Parathyroid adenoma (tissue), 2 donors: ENCODE results near the gene PSMB7.
A peak's percentile ranks its signal among the peaks of the same experiment; 100 is the strongest.

Experiments
- H2AFZ ChIP-seq: fragments of 300-600 bp; sonication (generic); one replicate; pipeline ENCODE4 v1.7.0; 2017; ENCODE audit warnings: antibody characterized with exemption, mild to moderate bottlenecking
- H3K27ac ChIP-seq: fragments of 300-600 bp; sonication (generic); one replicate; pipeline ENCODE4 v1.7.0; 2017
- H3K27me3 ChIP-seq: fragments of 300-600 bp; sonication (generic); one replicate; pipeline ENCODE4 v1.7.0; 2017; ENCODE audit warnings: low read length; ENCODE audit not compliant: control insufficient read depth, insufficient read depth
- H3K36me3 ChIP-seq: fragments of 300-600 bp; sonication (generic); one replicate; pipeline ENCODE4 v1.7.0; 2017; ENCODE audit warnings: low read length; ENCODE audit not compliant: control insufficient read depth, insufficient read depth
- H3K4me1 ChIP-seq: fragments of 300-600 bp; sonication (generic); one replicate; pipeline ENCODE4 v1.7.0; 2017; ENCODE audit warnings: control low read depth
- H3K4me2 ChIP-seq: fragments of 300-600 bp; sonication (generic); one replicate; pipeline ENCODE4 v1.7.0; 2017; ENCODE audit warnings: low read length
- H3K4me3 ChIP-seq: fragments of 300-600 bp; sonication (generic); one replicate; pipeline ENCODE4 v1.7.0; 2017; ENCODE audit warnings: low read depth, low read length
- H3K79me2 ChIP-seq: fragments of 300-600 bp; sonication (generic); one replicate; pipeline ENCODE4 v1.7.0; 2017; ENCODE audit warnings: control low read depth
- H3K9ac ChIP-seq: fragments of 300-600 bp; sonication (generic); one replicate; pipeline ENCODE4 v1.7.0; 2017; ENCODE audit warnings: mild to moderate bottlenecking
- H3K9me3 ChIP-seq: fragments of 300-600 bp; sonication (generic); one replicate; pipeline ENCODE4 v1.7.0; 2017; ENCODE audit warnings: low read length; ENCODE audit not compliant: control insufficient read depth
- CTCF ChIP-seq: fragments of 300-600 bp; sonication (generic); IDR thresholded peaks from one replicate; pipeline ENCODE4 v1.7.0; 2017; ENCODE audit warnings: antibody characterized with exemption, mild to moderate bottlenecking
- donor health status: primary hyperparathyroidism.

PSMB7 gene

GRCh38 chr9:124419832-124420489, 4.7 kb upstream of the PSMB7 start:
- no peak overlapping the region for H3K4me3 ChIP-seq
- peaks cover 2% of the 10 kb centered on the region for H3K4me1 ChIP-seq
- H3K4me2 ChIP-seq, result no peak overlapping the region
- H3K79me2 ChIP-seq, result no peaks in the 10 kb centered on the region
- no peaks in the 10 kb centered on the region for H3K36me3 ChIP-seq
- no peak overlapping the region for H3K9ac ChIP-seq
- peak overlapping the region; percentile 56 for H2AFZ ChIP-seq
- no peak overlapping the region for H3K27ac ChIP-seq
- no peaks in the 10 kb centered on the region for H3K27me3 ChIP-seq
- no peak for TF ChIP-seq CTCF
- no peaks in the 10 kb centered on the region for H3K9me3 ChIP-seq

GRCh38 chr9:124415852-124416484, 726 bp upstream of the PSMB7 start:
- Histone ChIP-seq H3K9me3 (no peaks in the 10 kb centered on the region), H3K4me3 (peak overlapping the region; percentile 97), H3K4me1 (peaks cover 4% of the 10 kb centered on the region), H3K27me3 (no peaks in the 10 kb centered on the region), H3K4me2 (peak overlapping the region; percentile 86), H3K79me2 (peaks cover 2% of the 10 kb centered on the region), H2AFZ (no peak overlapping the region), H3K36me3 (no peaks in the 10 kb centered on the region), H3K27ac (no peak overlapping the region), H3K9ac (no peak overlapping the region)
- no peak for TF ChIP-seq CTCF

DNA sequence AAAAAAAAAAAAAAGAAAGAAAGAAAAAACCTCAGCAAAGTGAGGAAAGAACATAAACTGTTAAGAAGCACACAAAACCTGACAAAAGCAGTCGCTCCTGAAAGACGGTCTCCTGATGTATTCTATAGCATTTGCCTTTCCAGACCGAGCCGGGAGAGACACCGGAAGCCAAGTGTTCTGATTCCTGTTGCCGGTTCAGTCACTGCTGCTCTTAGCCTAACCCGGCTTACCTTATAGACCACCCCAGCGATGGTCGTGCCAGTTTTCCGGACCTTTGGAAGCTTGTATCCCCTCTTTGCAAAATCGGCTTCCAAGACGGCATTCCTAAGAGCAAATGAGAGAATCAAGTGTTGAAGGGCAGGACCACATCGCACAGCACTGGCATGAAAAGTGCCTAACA, 630 bp downstream of the PSMB7 start:
- Histone ChIP-seq H3K79me2 (peaks cover 5% of the 10 kb centered on the region), H2AFZ (no peak overlapping the region), H3K4me2 (peak overlapping the region; percentile 86), H3K9ac (peak overlapping the region; percentile 92), H3K9me3 (no peaks in the 10 kb centered on the region), H3K36me3 (no peaks in the 10 kb centered on the region), H3K27ac (no peak overlapping the region), H3K4me1 (peaks cover 4% of the 10 kb centered on the region), H3K4me3 (peak overlapping the region; percentile 97), H3K27me3 (no peaks in the 10 kb centered on the region)
- TF ChIP-seq CTCF, result no peak

DNA sequence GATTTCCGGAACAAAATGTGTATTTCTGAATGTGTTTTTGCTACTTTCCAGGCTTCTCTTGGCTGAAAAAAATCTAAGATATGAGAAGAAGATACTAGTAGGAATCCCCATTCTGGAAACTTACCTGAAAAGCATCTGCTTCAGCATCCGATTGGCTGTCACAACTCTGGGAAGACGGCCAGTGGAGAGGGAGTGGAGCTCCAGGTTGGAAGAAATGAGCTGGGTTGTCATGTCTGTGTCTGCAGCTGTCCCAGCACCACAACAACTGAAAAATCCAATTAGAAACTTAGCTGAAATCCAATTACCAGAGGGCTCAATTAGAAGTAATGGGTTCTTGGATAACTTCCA, 3.0 kb downstream of the PSMB7 start:
- TF ChIP-seq CTCF, result no peak
- H2AFZ ChIP-seq, result no peak overlapping the region
- no peaks in the 10 kb centered on the region for H3K9me3 ChIP-seq
- no peak overlapping the region for H3K4me2 ChIP-seq
- H3K36me3 ChIP-seq, result no peaks in the 10 kb centered on the region
- peaks cover 5% of the 10 kb centered on the region for H3K79me2 ChIP-seq
- peaks cover 4% of the 10 kb centered on the region for H3K4me1 ChIP-seq
- no peaks in the 10 kb centered on the region for H3K27me3 ChIP-seq
- no peak overlapping the region for H3K9ac ChIP-seq
- H3K27ac ChIP-seq, result no peak overlapping the region
- H3K4me3 ChIP-seq, result no peak overlapping the region
